ENCODE data around the gene FYTTD1.
"Not testable (repeated sequence)": the region's sequence is repeated elsewhere in the genome, so short reads cannot be mapped to it uniquely, and the experiment has no call there.

DNA sequence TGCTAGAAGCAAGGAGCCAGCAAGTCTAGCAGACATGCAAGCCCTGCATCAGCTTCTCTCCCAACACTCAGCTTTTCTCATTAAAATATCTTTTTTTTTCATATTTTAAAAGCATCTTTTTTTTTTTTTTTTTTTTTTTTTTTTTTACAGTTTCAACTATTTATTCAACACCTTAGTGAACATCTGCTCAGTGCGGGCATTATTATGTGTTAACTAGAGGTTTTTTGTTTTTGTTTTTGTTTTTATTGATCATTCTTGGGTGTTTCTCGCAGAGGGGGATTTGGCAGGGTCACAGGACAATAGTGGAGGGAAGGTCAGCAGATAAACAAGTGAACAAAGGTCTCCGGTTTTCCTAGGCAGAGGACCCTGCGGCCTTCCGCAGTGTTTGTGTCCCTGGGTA, 18.9 kb upstream of the FYTTD1 start:
- not testable (repeated sequence) for TF ChIP-seq EP300 (IDR thresholded peaks at IDR 0.05; ENCODE audit: low read depth); POLR2A (IDR thresholded peaks at IDR 0.05); POLR2AphosphoS5 (IDR thresholded peaks at IDR 0.05)
- TF ChIP-seq, protein P1, sequence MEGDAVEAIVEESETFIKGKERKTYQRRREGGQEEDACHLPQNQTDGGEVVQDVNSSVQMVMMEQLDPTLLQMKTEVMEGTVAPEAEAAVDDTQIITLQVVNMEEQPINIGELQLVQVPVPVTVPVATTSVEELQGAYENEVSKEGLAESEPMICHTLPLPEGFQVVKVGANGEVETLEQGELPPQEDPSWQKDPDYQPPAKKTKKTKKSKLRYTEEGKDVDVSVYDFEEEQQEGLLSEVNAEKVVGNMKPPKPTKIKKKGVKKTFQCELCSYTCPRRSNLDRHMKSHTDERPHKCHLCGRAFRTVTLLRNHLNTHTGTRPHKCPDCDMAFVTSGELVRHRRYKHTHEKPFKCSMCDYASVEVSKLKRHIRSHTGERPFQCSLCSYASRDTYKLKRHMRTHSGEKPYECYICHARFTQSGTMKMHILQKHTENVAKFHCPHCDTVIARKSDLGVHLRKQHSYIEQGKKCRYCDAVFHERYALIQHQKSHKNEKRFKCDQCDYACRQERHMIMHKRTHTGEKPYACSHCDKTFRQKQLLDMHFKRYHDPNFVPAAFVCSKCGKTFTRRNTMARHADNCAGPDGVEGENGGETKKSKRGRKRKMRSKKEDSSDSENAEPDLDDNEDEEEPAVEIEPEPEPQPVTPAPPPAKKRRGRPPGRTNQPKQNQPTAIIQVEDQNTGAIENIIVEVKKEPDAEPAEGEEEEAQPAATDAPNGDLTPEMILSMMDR (IDR thresholded peaks at IDR 0.05): not testable (repeated sequence)
